HEK293 (cell line): ENCODE measurements around the gene DBH.

Experiments used
- BCL11A ChIP-seq: fragments of 450-650 bp; formaldehyde crosslinking; IDR thresholded peaks from 2 replicates; pipeline ENCODE4 v1.5.1; 2016; ENCODE audit warnings: low read depth, missing biosample characterization, missing genetic modification characterization
- CTCF ChIP-seq: fragments of 450-650 bp; formaldehyde crosslinking; IDR thresholded peaks from 2 replicates; pipeline ENCODE4 v1.5.1; 2016; ENCODE audit warnings: missing biosample characterization, missing genetic modification characterization
- ZNF530 ChIP-seq: fragments of 450-650 bp; formaldehyde crosslinking; IDR thresholded peaks from 2 replicates; pipeline ENCODE4 v1.5.1; 2016; ENCODE audit warnings: low read depth, missing biosample characterization, missing genetic modification characterization

GRCh38 chr9:133655701-133656100, 19.5 kb downstream of the DBH start:
- TF ChIP-seq CTCF (tag by site-specific recombination) (no peak), ZNF530 (tag by site-specific recombination) (no peak), BCL11A (tag by site-specific recombination) (no peak)
